Stimulated activated CD4-positive, alpha-beta T cell treated with anti-CD3 and anti-CD28 coated beads, TNF-alpha, amount 100 ng/mL, for 4 hours (primary cell): ENCODE results near the gene CDH8.

Experiments used
- DNase-seq, 3 experiments: peaks; one replicate each; pipeline ENCODE4 v3.0.0-alpha.2; 2020; ENCODE audit warnings: low read depth in 3 of 3

CDH8 gene

GRCh38 chr16:61644736-61645135 lies 391.5 kb downstream of the CDH8 start:
- DNase-seq, result no peak

GRCh38 chr16:61617219-61617783 lies 418.9 kb downstream of the CDH8 start:
- no peak for DNase-seq

- DNase-seq, result no peak
These were observed 420.1 kb downstream of the CDH8 start for GRCh38 chr16:61616088-61616487.

- no peak for DNase-seq
These were observed 424.3 kb downstream of the CDH8 start for GRCh38 chr16:61611847-61612491.

GRCh38 chr16:61606581-61606980 lies 429.7 kb downstream of the CDH8 start:
- DNase-seq, result no peak
